Cardiac muscle cell (in vitro differentiated cells and primary cell): Measurements from ENCODE around the gene NXPH1. TPM values are rescaled to one million over a fixed set of nuclear protein-coding genes. Genes with fewer than 3 reads are reported as not detected.

Experiments used
- DNase-seq, 2 donors: peaks; one replicate each; pipeline versions ENCODE4 v3.0.0 to v3.0.0-alpha.2; 2010 to 2017; ENCODE audit warnings: low read depth in 1 of 2, low spot score in 1 of 2
- H3K27ac ChIP-seq: fragments of 200-600 bp; sonication (generic); 2 replicates; pipeline ENCODE4 v1.5.1; 2016
- H3K27me3 ChIP-seq: fragments of 200-600 bp; sonication (generic); 2 replicates; pipeline ENCODE4 v1.6.0; 2016; ENCODE audit warnings: control low read depth
- H3K36me3 ChIP-seq: fragments of 200-600 bp; sonication (generic); 2 replicates; pipeline ENCODE4 v1.5.1; 2016; ENCODE audit warnings: control low read depth
- H3K4me1 ChIP-seq: fragments of 200-600 bp; sonication (generic); 2 replicates; pipeline ENCODE4 v1.8.1; 2017; ENCODE audit warnings: low read depth, mild to moderate bottlenecking, mixed run types
- H3K4me3 ChIP-seq: fragments of 200-600 bp; sonication (generic); 2 replicates; pipeline ENCODE4 v1.5.1; 2016; ENCODE audit warnings: mild to moderate bottlenecking
- H3K9me3 ChIP-seq: fragments of 200-600 bp; sonication (generic); 2 replicates; pipeline ENCODE4 v1.5.1; 2017; ENCODE audit warnings: low read depth, mild to moderate bottlenecking, control low read depth
- polyA plus RNA-seq: library from polyadenylated mRNA; unstranded; fragments of >200 nt; fragmentation: Nextera tagmentation; extraction: Ambion mirVana; gene quantifications from 2 replicates; pipeline ENCODE4 v1.2.1, GENCODE V29; 2016
- total RNA-seq: library from RNA; depleted of rRNA; stranded (reverse); fragments of >200 nt; gene quantifications from 2 replicates; pipeline ENCODE4 v1.2.3, GENCODE V29; 2016
- TF ChIP-seq, protein P1 (sequence below): IDR thresholded peaks from 2 replicates; pipeline ENCODE4 v1.5.1; 2012; ENCODE audit warnings: low read depth, mild to moderate bottlenecking, low read length

NXPH1 gene
- total and polyA plus RNA-seq, 2 experiments from 2014 or later: 0.95 to 1.7 TPM

DNA sequence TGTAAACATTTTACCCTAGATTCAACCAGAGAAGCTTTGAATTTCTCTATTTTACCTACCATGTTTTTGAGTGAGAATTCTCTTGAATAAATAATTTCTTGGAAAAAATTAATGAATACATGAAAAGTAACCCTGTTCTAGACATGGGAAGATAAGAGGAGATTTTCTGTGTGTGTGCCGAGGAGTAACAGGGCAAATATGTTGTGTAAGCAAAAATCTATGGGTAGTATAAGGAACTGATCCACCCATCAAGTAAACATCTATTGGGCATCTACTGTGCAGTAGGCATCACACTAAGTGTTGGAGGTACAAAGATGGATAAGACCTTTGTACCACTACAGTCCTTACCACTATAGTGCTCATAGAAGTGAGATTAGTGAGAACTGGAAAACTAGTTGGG is 8.2 kb upstream of the NXPH1 start:
- DNase-seq: no peak
- Histone ChIP-seq H3K4me3 (no peak overlapping the region), H3K27me3 (peaks cover 33% of the 10 kb centered on the region), H3K4me1 (no peaks in the 10 kb centered on the region), H3K36me3 (no peaks in the 10 kb centered on the region), H3K9me3 (no peaks in the 10 kb centered on the region), H3K27ac (no peak overlapping the region)
- TF ChIP-seq, protein P1, sequence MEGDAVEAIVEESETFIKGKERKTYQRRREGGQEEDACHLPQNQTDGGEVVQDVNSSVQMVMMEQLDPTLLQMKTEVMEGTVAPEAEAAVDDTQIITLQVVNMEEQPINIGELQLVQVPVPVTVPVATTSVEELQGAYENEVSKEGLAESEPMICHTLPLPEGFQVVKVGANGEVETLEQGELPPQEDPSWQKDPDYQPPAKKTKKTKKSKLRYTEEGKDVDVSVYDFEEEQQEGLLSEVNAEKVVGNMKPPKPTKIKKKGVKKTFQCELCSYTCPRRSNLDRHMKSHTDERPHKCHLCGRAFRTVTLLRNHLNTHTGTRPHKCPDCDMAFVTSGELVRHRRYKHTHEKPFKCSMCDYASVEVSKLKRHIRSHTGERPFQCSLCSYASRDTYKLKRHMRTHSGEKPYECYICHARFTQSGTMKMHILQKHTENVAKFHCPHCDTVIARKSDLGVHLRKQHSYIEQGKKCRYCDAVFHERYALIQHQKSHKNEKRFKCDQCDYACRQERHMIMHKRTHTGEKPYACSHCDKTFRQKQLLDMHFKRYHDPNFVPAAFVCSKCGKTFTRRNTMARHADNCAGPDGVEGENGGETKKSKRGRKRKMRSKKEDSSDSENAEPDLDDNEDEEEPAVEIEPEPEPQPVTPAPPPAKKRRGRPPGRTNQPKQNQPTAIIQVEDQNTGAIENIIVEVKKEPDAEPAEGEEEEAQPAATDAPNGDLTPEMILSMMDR: no peak

DNA sequence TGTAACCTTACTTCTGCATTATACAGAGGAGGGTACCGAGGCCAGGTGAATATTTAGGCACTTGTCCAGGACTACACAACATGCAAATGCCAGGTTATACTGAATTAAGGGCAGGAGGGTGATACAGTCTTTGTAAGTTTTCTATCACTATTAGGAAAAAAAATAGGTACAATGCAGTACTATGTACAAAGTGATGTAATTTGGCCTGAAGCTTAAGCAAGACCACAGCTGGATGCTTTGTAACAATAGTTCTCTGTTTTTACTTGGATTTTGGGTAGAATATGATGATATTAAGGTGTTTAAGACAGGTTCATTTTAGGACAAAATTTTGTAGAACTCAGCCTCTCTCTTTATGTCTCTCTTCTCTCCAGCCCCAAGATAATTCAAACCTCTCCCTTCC is 2.8 kb upstream of the NXPH1 start:
- TF ChIP-seq, protein P1: no peak
- Histone ChIP-seq H3K9me3 (no peaks in the 10 kb centered on the region), H3K36me3 (no peaks in the 10 kb centered on the region), H3K4me3 (no peak overlapping the region), H3K4me1 (no peaks in the 10 kb centered on the region), H3K27ac (no peak overlapping the region), H3K27me3 (peaks cover 87% of the 10 kb centered on the region)
- DNase-seq: no peak

DNA sequence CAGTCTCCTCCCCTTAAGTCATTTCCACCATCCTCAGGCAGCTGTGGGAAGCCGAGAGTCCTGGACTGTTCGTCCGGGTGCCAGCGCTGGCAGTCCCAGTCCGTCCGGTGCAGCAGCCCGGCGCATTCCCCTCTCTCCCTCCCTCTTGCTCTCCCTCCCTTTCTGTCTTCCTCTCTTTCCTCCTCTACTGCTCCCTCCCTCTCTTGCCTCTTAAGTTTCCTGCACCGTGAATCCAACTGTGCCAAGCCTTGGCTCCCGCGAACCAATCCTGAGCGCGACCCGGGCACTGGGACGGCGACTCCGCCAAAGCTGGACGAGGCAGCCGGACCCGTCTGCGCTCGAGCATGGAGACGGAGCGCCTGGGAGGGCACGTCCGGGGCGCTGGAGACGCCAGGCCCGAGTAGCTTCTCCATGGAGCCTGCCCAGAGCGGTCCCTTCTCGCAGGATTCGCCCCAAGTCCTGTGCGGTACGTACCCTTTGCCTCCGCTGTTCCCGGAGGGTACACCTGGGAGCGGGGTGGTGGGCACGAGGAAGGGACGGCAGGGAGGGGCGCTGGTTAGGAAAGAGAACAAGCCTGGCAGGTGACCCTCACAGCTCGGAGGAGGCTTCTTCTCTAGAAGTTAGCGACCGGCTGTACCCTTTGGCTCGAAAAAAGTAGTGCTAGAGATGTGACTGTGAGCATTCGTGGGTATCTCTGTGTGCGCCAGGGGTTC is 1.0 kb downstream of the NXPH1 start:
- Histone ChIP-seq H3K36me3 (no peaks in the 10 kb centered on the region), H3K9me3 (no peaks in the 10 kb centered on the region), H3K4me3 (peak overlapping the region; percentile 4), H3K27me3 (peaks cover 98% of the 10 kb centered on the region), H3K4me1 (no peaks in the 10 kb centered on the region), H3K27ac (no peak overlapping the region)
- DNase-seq: no peak
- TF ChIP-seq, protein P1: no peak

DNA sequence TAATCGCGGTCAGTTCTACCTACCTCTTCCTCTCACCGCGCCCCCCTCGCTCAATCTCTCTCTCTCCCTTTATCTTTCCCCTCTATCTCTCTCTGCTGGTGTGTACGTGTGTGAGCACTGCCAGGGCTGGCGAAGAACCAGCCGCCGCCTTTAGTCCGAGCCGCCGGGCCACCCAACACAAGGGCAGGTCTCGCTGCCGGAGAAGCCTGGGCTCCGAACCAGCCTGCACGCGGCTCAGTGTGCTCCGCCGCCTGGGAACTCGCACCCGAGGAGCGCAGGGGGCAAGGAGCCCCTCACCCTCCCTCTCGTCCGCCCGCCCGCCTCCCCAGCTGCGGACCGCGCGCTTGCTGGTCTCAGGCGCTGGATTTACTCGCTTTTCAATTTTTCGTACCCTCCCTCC is 1.7 kb downstream of the NXPH1 start:
- TF ChIP-seq, protein P1: no peak
- no peaks in the 10 kb centered on the region for H3K4me1 ChIP-seq
- H3K9me3 ChIP-seq: no peaks in the 10 kb centered on the region
- no peaks in the 10 kb centered on the region for H3K36me3 ChIP-seq
- no peak for DNase-seq
- peaks cover 100% of the 10 kb centered on the region for H3K27me3 ChIP-seq
- H3K27ac ChIP-seq: no peak overlapping the region
- H3K4me3 ChIP-seq: no peak overlapping the region

DNA sequence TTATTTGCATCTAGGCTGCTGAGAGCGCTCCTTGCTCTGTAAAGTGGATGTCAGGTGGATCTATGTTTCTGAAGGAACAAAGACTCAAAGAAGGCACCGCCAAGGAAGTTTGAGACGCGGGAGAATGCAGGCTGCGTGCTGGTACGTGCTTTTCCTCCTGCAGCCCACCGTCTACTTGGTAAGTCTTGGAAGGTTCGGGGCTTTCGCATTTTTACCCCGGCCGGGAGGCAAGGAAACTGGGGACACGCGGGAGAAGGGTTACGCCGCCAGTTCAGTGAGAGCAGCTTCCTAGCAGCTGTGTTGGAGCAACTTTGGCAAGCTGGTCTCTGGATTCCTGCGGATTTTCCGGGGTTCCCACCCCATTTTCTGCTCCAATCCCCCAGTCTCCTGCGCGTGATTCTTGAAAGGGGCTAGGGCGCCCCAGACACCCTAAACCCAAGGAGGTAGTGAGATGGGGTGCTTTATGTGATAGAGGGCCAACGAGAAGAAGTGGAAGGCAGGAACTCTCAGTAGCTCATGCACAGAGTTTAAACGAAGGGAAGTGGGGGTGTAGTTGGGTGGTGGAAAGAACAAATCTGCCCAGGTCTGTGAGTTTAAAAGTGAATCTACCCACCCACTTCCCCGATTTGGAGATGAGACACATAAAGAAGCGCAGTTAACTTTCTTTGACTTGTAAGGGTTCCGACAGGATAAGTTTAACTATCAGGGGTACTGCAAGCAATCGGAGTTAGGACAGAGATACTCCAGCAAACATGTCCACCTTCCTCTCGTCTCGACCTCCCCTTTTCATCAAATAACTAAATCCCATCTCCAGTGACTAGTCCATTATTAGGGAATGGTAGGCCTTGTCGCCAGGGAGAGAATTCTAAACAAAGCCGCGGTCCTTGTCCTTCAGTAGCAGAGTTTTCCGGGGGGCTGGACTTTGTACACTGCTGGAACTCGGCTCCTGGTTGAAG is 2.5 kb downstream of the NXPH1 start:
- peaks cover 100% of the 10 kb centered on the region for H3K27me3 ChIP-seq
- H3K4me3 ChIP-seq: no peak overlapping the region
- DNase-seq: no peak
- H3K4me1 ChIP-seq: no peaks in the 10 kb centered on the region
- no peak overlapping the region for H3K27ac ChIP-seq
- no peaks in the 10 kb centered on the region for H3K9me3 ChIP-seq
- TF ChIP-seq, protein P1: no peak
- no peaks in the 10 kb centered on the region for H3K36me3 ChIP-seq
